Esophagus muscularis mucosa (tissue), 4 donors: ENCODE measurements around the gene ANK3. TPM values are rescaled to one million over a fixed set of nuclear protein-coding genes. Genes with fewer than 3 reads are reported as not detected.
A peak's percentile ranks its signal among the peaks of the same experiment; 100 is the strongest.
"Not testable (repeated sequence)": the region's sequence is repeated elsewhere in the genome, so short reads cannot be mapped to it uniquely, and the experiment has no call there.

Experiments used
- DNase-seq: peaks from one replicate; pipeline ENCODE4 v3.0.0-alpha.2; 2017; ENCODE audit errors: extremely low spot score
- H3K27ac ChIP-seq, 4 donors: fragments of 200-600 bp; sonication (generic); replicated peaks in 1 of 4; 1 replicate in 3 of 4; 2 replicates in 1 of 4; pipeline ENCODE4 v1.5.1; 2016 to 2019; ENCODE audit warnings: mild to moderate bottlenecking in 1 of 4
- H3K27me3 ChIP-seq, 4 donors: fragments of 200-600 bp; sonication (generic); one replicate each; pipeline versions ENCODE4 v1.5.1 to v1.6.0; 2016 to 2019
- H3K36me3 ChIP-seq, 4 donors: fragments of 200-600 bp; sonication (generic); one replicate each; pipeline ENCODE4 v1.5.1; 2016 to 2019
- H3K4me1 ChIP-seq, 4 donors: fragments of 200-600 bp; sonication (generic); one replicate each; pipeline ENCODE4 v1.5.1; 2016 to 2019
- H3K4me3 ChIP-seq, 4 donors: fragments of 200-600 bp; sonication (generic); 1 replicate in 2 of 4; 2 replicates in 2 of 4; pipeline ENCODE4 v1.5.1; 2016 to 2019; ENCODE audit warnings: mild to moderate bottlenecking in 4 of 4, moderate library complexity in 1 of 4
- H3K9me3 ChIP-seq, 4 donors: fragments of 200-600 bp; sonication (generic); 1 replicate in 3 of 4; 2 replicates in 1 of 4; pipeline ENCODE4 v1.5.1; 2016 to 2019
- EP300 ChIP-seq: sonication (generic); formaldehyde crosslinking; IDR thresholded peaks from one replicate; pipeline ENCODE4 v1.6.1; 2017; ENCODE audit warnings: antibody characterized with exemption
- POLR2A ChIP-seq: fragments of 450-650 bp; IDR thresholded peaks from one replicate; pipeline ENCODE4 v1.6.1; 2017; ENCODE audit warnings: antibody characterized with exemption, moderate library complexity, mild to moderate bottlenecking, low read depth
- POLR2AphosphoS5 ChIP-seq, 2 donors: sonication (generic); formaldehyde crosslinking; IDR thresholded peaks; one replicate each; pipeline ENCODE4 v1.6.1; 2017; ENCODE audit warnings: antibody characterized with exemption in 2 of 2
- WGBS: methylation state at CpG from one replicate; pipeline ENCODE4 v1.1.5; 2018; 5-methylcytosine and 5-hydroxymethylcytosine counted together
- intact Hi-C: fragments of 100-400 bp; cut with DNase I; formaldehyde crosslinking; loops from one replicate; pipeline ENCODE4 v1.15.1; 2023
- total RNA-seq, 4 donors: library from RNA; depleted of rRNA; stranded (reverse); fragments of >200 nt; gene quantifications; one replicate each; pipeline versions ENCODE4 v1.1.0 to v1.2.1, GENCODE V29; 2016
- TF ChIP-seq, protein P1 (sequence below), 3 experiments: fragments of 200-600 bp in 2 of 3; fragments of 450-650 bp in 1 of 3; sonication (generic) in 2 of 3; IDR thresholded peaks; one replicate each; pipeline ENCODE4 v1.5.1; 2017 to 2019; ENCODE audit warnings: antibody characterized with exemption in 3 of 3, mild to moderate bottlenecking in 2 of 3, moderate library complexity in 1 of 3

ANK3 gene
- total RNA-seq, 4 donors from 2014 or later = 25.5 to 44.9 (median 26.6) TPM

DNA sequence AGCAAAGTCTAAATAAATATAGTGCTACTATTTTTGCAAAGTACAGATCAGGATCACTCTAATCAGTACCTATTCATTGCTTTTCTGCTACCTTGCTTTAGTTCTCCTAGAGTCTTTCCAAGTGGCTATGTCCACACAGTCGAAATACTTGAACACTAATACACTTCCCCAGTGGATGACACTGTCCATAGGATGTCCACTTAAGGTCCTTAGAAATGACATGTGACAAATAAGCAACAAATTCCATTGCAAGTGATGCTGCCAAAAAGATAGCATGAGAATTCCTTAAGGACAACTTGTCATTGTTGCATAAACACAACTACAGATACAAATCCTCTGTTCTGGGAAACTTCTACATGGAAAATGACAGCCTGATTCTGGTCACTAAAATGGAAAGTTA is 93.6 kb downstream of the ANK3 start:
- no peak for TF ChIP-seq EP300
- Histone ChIP-seq H3K36me3 (no peaks in the 10 kb centered on the region), H3K9me3 (no peaks in the 10 kb centered on the region), H3K4me1 (peaks cover 0 to 9% (median under 1%) of the 10 kb centered on the region in 4 donors), H3K4me3 (no peak overlapping the region), H3K27ac (peak overlapping the region in 1 of 4 donors; percentile 14), H3K27me3 (no peaks in the 10 kb centered on the region)
- intact Hi-C loops = no loop called here
- DNase-seq = no peak
- 75% methylated on average over 1 of the region's 1 CpG for WGBS

GRCh38 chr10:60295028-60295937 is 94.4 kb downstream of the ANK3 start:
- Histone ChIP-seq H3K9me3 (no peaks in the 10 kb centered on the region), H3K36me3 (no peaks in the 10 kb centered on the region), H3K4me3 (no peak overlapping the region), H3K27ac (peak overlapping the region in 2 of 4 donors; percentile 1 to 14), H3K4me1 (peaks cover 0 to 9% (median 5%) of the 10 kb centered on the region in 4 donors), H3K27me3 (no peaks in the 10 kb centered on the region)
- no peak for DNase-seq
- 90% methylated on average over 9 of the region's 9 CpGs for WGBS
- intact Hi-C loops = no loop called here
- TF ChIP-seq POLR2AphosphoS5 (IDR thresholded peaks at IDR 0.05) (no peak), POLR2A (no peak), EP300 (no peak)
- TF ChIP-seq, protein P1, sequence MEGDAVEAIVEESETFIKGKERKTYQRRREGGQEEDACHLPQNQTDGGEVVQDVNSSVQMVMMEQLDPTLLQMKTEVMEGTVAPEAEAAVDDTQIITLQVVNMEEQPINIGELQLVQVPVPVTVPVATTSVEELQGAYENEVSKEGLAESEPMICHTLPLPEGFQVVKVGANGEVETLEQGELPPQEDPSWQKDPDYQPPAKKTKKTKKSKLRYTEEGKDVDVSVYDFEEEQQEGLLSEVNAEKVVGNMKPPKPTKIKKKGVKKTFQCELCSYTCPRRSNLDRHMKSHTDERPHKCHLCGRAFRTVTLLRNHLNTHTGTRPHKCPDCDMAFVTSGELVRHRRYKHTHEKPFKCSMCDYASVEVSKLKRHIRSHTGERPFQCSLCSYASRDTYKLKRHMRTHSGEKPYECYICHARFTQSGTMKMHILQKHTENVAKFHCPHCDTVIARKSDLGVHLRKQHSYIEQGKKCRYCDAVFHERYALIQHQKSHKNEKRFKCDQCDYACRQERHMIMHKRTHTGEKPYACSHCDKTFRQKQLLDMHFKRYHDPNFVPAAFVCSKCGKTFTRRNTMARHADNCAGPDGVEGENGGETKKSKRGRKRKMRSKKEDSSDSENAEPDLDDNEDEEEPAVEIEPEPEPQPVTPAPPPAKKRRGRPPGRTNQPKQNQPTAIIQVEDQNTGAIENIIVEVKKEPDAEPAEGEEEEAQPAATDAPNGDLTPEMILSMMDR (IDR thresholded peaks at IDR 0.05) = no peak

DNA sequence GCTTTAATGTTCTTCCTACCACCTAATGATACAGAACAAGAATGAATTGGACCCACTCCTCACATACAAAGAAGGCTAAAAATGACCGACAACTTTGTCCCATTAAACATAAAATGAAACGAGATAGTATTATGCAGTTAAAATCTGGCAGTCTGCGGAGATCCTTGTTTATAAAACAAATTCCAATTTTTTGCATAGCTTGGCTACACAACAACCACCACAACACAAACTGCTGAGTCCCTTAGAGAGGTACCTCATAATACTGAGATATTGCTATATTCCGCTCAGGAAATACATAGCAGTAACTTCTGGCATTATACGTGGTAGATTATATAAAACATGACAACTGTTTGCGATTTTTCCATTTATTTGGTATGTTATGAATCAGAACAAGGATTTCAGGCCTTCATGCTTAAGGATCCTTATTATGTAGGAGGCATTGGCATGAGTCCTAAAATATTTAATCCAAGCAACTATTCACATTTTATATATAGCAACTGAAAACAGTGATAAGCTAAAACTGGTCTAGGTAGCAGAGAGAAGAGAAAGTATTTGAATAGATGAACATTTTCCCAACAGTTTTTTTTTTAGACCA is 96.0 kb downstream of the ANK3 start:
- no peak for DNase-seq
- Histone ChIP-seq H3K4me3 (no peak overlapping the region), H3K27ac (no peak overlapping the region), H3K27me3 (no peaks in the 10 kb centered on the region), H3K9me3 (no peaks in the 10 kb centered on the region), H3K4me1 (peaks cover 0 to 9% (median 5%) of the 10 kb centered on the region in 4 donors), H3K36me3 (no peaks in the 10 kb centered on the region)
- 55% methylated on average over 6 of the region's 6 CpGs for WGBS
- TF ChIP-seq, protein P1 (IDR thresholded peaks at IDR 0.05) = no peak
- TF ChIP-seq EP300 (no peak), POLR2AphosphoS5 (IDR thresholded peaks at IDR 0.05) (no peak)
- intact Hi-C loops = no loop called here

- Histone ChIP-seq H3K4me3 (no peak overlapping the region), H3K36me3 (no peaks in the 10 kb centered on the region), H3K27me3 (no peaks in the 10 kb centered on the region), H3K9me3 (no peaks in the 10 kb centered on the region), H3K27ac (peak overlapping the region in 1 of 4 donors; percentile 19), H3K4me1 (peaks cover 0 to 14% (median 5%) of the 10 kb centered on the region in 4 donors)
- no peak for DNase-seq
- intact Hi-C loops = no loop called here
- WGBS = 70% methylated on average over 8 of the region's 8 CpGs
- TF ChIP-seq, protein P1 (IDR thresholded peaks at IDR 0.05) = no peak
- TF ChIP-seq EP300 (no peak), POLR2AphosphoS5 (IDR thresholded peaks at IDR 0.05) (no peak)
Observed at GRCh38 chr10:60292998-60293397, 96.7 kb downstream of the ANK3 start.

DNA sequence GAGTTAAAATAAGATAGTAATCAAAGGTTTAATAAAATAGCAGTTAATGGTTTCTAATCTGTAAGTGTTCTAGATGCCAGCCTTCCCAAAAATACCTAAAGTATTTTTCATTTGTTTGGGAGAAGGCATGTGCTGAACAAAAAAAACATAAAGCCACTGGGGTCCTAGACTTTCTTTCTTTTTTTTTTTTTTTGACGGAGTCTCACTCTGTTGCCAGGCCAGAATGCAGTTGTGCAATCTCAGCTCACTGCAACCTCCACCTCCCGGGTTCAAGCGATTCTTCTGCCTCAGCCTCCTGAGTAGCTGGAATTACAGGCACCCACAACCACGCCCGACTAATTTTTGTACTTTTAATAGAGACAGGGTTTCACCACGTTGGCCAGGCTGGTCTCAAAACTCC is 97.1 kb downstream of the ANK3 start:
- H3K4me3 ChIP-seq, H3K27me3 ChIP-seq, H3K9me3 ChIP-seq, DNase-seq, intact Hi-C loops, H3K36me3 ChIP-seq: not testable (repeated sequence)
- 75% methylated on average over 6 of the region's 6 CpGs for WGBS
- Histone ChIP-seq H3K27ac (peak overlapping the region in 1 of 4 donors; percentile 19), H3K4me1 (peaks cover 0 to 14% (median 5%) of the 10 kb centered on the region in 4 donors)
